K562 (cell line): Measurements from ENCODE around the gene COMP. TPM values are rescaled to one million over a fixed set of nuclear protein-coding genes. Genes with fewer than 3 reads are reported as not detected.

Experiments
- ATAC-seq: fragments of 200-7000 bp; cut with Tn5 transposase; 3 replicates; pipeline ENCODE4 v1.9.1; 2020; ENCODE audit warnings: moderate library complexity
- BruUV-seq: library from RNA; stranded (reverse); fragments of 400-500 nt; replicated peaks from 2 replicates; lab custom pipeline; 2021; lab: Mats Ljungman, UMichigan
- CTCF ChIA-PET: fragments of 300-600 bp; formaldehyde crosslinking; extraction: SDS; loops from one replicate; lab custom pipeline; 2021; ENCODE audit warnings: low intra/inter-chr PET ratio; lab: Yijun Ruan, JAX
- POLR2A ChIA-PET: fragments of 300-600, 350-650 bp; sonication (Branson Sonifier 250); formaldehyde crosslinking; extraction: SDS; loops from one replicate; lab custom pipeline; 2021; ENCODE audit warnings: antibody characterized with exemption, inconsistent platforms; lab: Yijun Ruan, JAX
- DNase-seq, 4 experiments: peaks; one replicate each; pipeline versions ENCODE4 v3.0.0 to v3.0.0-alpha.2; 2011 to 2018; ENCODE audit warnings: low spot score in 3 of 4, mixed read lengths in 3 of 4; ENCODE audit errors: extremely low read depth in 1 of 4
- FAIRE-seq: peaks from 2 replicates; lab custom pipeline; 2011; peaks lifted over from hg19 to GRCh38; lab: Jason Lieb, UNC
- H2AFZ ChIP-seq: 2 replicates; pipeline ENCODE4 v1.6.0; 2011; ENCODE audit warnings: low read depth, low read length, control low read depth, inconsistent platforms
- H3K27ac ChIP-seq: fragments of 200-600 bp; 3 replicates; pipeline ENCODE4 v1.8.0; 2011; ENCODE audit warnings: low read depth, mild to moderate bottlenecking, control low read depth, inconsistent platforms, low read length, moderate library complexity, mixed read lengths; ENCODE audit errors: extremely low read depth
- H3K27me3 ChIP-seq, 2 experiments: fragments of 300-600 bp in 1 of 2; 2 replicates in 1 of 2; 3 replicates in 1 of 2; pipeline versions ENCODE4 v1.6.0 to v1.8.0; 2011; ENCODE audit warnings: inconsistent platforms in 2 of 2, low read length in 2 of 2, mild to moderate bottlenecking in 1 of 2, mixed read lengths in 1 of 2, moderate library complexity in 1 of 2; ENCODE audit not compliant: control insufficient read depth in 2 of 2, insufficient read depth in 2 of 2
- H3K36me3 ChIP-seq: fragments of 300-600 bp; 3 replicates; pipeline ENCODE4 v1.8.0; 2011; ENCODE audit warnings: mild to moderate bottlenecking, low read length, inconsistent platforms; ENCODE audit not compliant: control insufficient read depth, insufficient read depth
- H3K4me1 ChIP-seq, 2 experiments: fragments of 200-600 bp in 1 of 2; replicated peaks in 1 of 2; 2 replicates in 1 of 2; 3 replicates in 1 of 2; pipeline versions ENCODE4 v1.5.1 to v1.8.0; 2011; ENCODE audit warnings: inconsistent platforms in 2 of 2, low read length in 2 of 2, mild to moderate bottlenecking in 1 of 2, mixed read lengths in 1 of 2, moderate library complexity in 1 of 2; ENCODE audit not compliant: control insufficient read depth in 2 of 2, insufficient read depth in 2 of 2
- H3K4me2 ChIP-seq: 2 replicates; pipeline ENCODE4 v1.6.1; 2011; ENCODE audit warnings: low read length, control low read depth, inconsistent platforms, mixed read lengths; ENCODE audit not compliant: insufficient read depth
- H3K4me3 ChIP-seq: fragments of 200-600 bp; sonication (generic), shearing (Covaris generic); 2 replicates; pipeline ENCODE4 v1.5.1; 2016; ENCODE audit warnings: control low read depth, inconsistent platforms
- H3K79me2 ChIP-seq: fragments of 200-600 bp; 3 replicates; pipeline ENCODE4 v1.8.0; 2011; ENCODE audit warnings: low read length, inconsistent platforms; ENCODE audit not compliant: control insufficient read depth, insufficient read depth
- H3K9ac ChIP-seq, 2 experiments: 2 replicates each; pipeline versions ENCODE4 v1.6.0 to v1.6.1; 2011; ENCODE audit warnings: low read depth in 2 of 2, low read length in 2 of 2, control low read depth in 1 of 2, inconsistent platforms in 1 of 2, mild to moderate bottlenecking in 1 of 2, mixed read lengths in 1 of 2; ENCODE audit not compliant: insufficient read depth in 1 of 2
- H3K9me1 ChIP-seq: one replicate; pipeline ENCODE4 v1.6.0; 2011; ENCODE audit warnings: inconsistent platforms, mild to moderate bottlenecking, low read length, moderate library complexity; ENCODE audit not compliant: control insufficient read depth, insufficient read depth
- H3K9me3 ChIP-seq: replicated peaks from 2 replicates; pipeline ENCODE4 v1.5.1; 2011; ENCODE audit warnings: low read depth, low read length, inconsistent platforms; ENCODE audit not compliant: control insufficient read depth, insufficient read depth
- H4K20me1 ChIP-seq: replicated peaks from 2 replicates; pipeline ENCODE4 v1.6.1; 2011; ENCODE audit warnings: low read length, inconsistent platforms, mixed read lengths; ENCODE audit not compliant: control insufficient read depth, insufficient read depth
- BHLHE40 ChIP-seq: IDR thresholded peaks from 2 replicates; pipeline ENCODE4 v1.6.1; 2011; ENCODE audit warnings: low read length, improper control_type of control experiment
- ETV5 ChIP-seq: sonication (generic); formaldehyde crosslinking; IDR thresholded peaks from 2 replicates; pipeline ENCODE4 v1.4.0; 2020; ENCODE audit warnings: low read depth, mild to moderate bottlenecking, missing genetic modification reagents
- FUS ChIP-seq: fragments of 200-400 bp; formaldehyde crosslinking; optimal IDR thresholded peaks from 2 replicates; pipeline ENCODE3; 2017; ENCODE audit warnings: low read depth, low read length
- HDAC6 ChIP-seq: IDR thresholded peaks from 2 replicates; pipeline ENCODE4 v1.6.1; 2012; ENCODE audit warnings: low read depth, mild to moderate bottlenecking, control low read depth, inconsistent platforms, low read length, moderate library complexity
- KAT2B ChIP-seq: IDR thresholded peaks from one replicate; pipeline ENCODE4 v1.6.1; 2012; ENCODE audit warnings: low read depth, mild to moderate bottlenecking, control low read depth, inconsistent platforms, low read length, moderate library complexity
- RFX1 ChIP-seq: fragments of 450-650 bp; IDR thresholded peaks from 2 replicates; pipeline ENCODE4 v1.6.1; 2016; ENCODE audit warnings: mild to moderate bottlenecking, moderate library complexity
- SAFB2 ChIP-seq: fragments of 200-400 bp; formaldehyde crosslinking; IDR thresholded peaks from 2 replicates; pipeline ENCODE4 v1.6.1; 2018; ENCODE audit warnings: borderline replicate concordance, low read length, low read depth, moderate library complexity; ENCODE audit not compliant: severe bottlenecking
- SP1 ChIP-seq: sonication (generic); formaldehyde crosslinking; IDR thresholded peaks from 2 replicates; pipeline ENCODE4 v1.8.1; 2022; ENCODE audit warnings: mild to moderate bottlenecking, missing genetic modification reagents
- WGBS: fragments of 100-300 bp; shearing (Covaris generic); methylation state at CpG from one replicate; pipeline ENCODE4 v1.1.6; 2016; ENCODE audit warnings: low coverage, mixed read lengths; ENCODE audit not compliant: insufficient coverage; ENCODE audit errors: missing lambda C conversion rate; 5-methylcytosine and 5-hydroxymethylcytosine counted together
- in situ Hi-C: fragments of 300-500 bp; cut with MboI; formaldehyde crosslinking; loops from 4 replicates; pipeline ENCODE4 v1.15.0; 2018; ENCODE audit warnings: inconsistent platforms, mixed read lengths
- intact Hi-C: fragments of 100-400 bp; cut with micrococcal nuclease; formaldehyde crosslinking; loops from 2 replicates; pipeline ENCODE4 v1.14.2; 2022
- polyA plus RNA-seq, 8 experiments: library from polyadenylated mRNA; depleted of rRNA in 4 of 8; stranded (reverse) in 5 of 8; unstranded in 3 of 8; fragments of >200 nt; fragmentation: Nextera tagmentation in 2 of 8; fragmentation: Illumina TruSeq in 1 of 8; extraction: Ambion mirVana in 2 of 8; extraction: Trizol in 1 of 8; gene quantifications; 2 replicates each; pipeline versions ENCODE4 v1.2.1 to v1.2.3, GENCODE V29; 2011 to 2014; ENCODE audit warnings: inconsistent platforms in 1 of 8, missing spikeins in 1 of 8
- total RNA-seq, 7 experiments: library from RNA; depleted of rRNA in 6 of 7; stranded (reverse); fragments of >200 nt in 6 of 7; fragmentation: Illumina TruSeq in 2 of 7; extraction: Trizol in 2 of 7; gene quantifications; 2 replicates each; pipeline versions ENCODE4 v1.2.1 to v1.2.3, GENCODE V29; 2011 to 2021; ENCODE audit warnings: low replicate concordance in 1 of 7
- TF ChIP-seq, protein P1 (sequence below), 2 experiments: fragments of 450-650 bp; formaldehyde crosslinking in 1 of 2; IDR thresholded peaks; 2 replicates each; pipeline versions ENCODE4 v1.4.0 to v1.6.1; 2014 to 2020; ENCODE audit warnings: mild to moderate bottlenecking in 2 of 2, borderline replicate concordance in 1 of 2, low read depth in 1 of 2
- TF ChIP-seq, protein P2 (sequence below): fragments of 450-650 bp; IDR thresholded peaks from 2 replicates; pipeline ENCODE4 v1.6.1; 2016; ENCODE audit warnings: borderline replicate concordance

Gene COMP
- total and polyA plus RNA-seq, 9 of the 15 experiments (the other 6 are each of a cell fraction or from before 2014, with no cell fraction given): 0.07 TPM; not detected in 8

DNA sequence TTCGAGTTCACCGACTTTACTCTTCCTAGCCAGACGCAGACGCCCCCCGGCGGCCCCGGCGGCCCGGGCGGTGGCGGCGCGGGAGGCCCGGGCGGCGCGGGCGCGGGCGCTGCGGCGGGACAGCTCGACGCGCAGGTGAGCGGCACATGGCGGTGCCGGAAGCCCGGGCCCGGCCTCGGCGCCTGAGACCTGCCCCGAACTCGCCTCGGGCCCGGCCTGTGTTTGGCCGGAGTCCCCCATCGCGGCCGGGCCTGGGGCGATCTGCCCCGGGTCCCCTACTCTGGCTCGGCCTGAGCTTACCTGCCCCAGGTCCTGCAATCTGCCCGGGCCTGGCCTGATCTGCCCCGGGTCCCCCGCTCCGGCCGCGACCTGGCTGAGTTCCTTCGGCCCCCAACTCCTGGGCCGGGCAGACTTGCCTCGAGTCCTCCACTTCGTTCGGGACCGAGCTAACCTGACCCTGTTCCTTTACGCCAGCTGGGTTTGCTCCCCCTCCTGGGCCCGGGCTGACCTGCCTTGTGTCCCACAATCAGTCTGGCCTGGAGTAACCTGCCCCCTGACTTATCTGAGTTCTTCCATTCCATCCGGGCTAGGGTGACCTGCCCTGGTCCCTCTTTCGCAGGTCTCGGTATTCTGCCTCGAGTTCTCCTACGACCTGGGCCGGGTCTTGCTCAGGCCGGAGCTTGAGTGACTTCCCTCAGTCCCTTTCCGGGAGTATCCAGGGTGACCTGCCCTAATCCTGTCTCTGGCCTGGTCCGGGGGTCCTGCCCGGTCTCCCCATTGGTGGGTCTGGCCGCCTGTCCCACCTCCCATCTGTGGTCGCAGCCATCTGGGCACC, 41.4 kb upstream of the COMP start:
- POLR2A ChIA-PET: interaction anchor here (0.6 to 4.3 kb wide), 12 partner anchors 9 to 1416 kb away, joined by 3 to 34 read pairs (median 4); partner anchors contain the start of gene REX1BD
- peaks cover 16 to 22% of the 10 kb centered on the region in 2 experiments for H3K4me1 ChIP-seq
- peak overlapping the region; percentile 96 for H3K27ac ChIP-seq
- H3K4me2 ChIP-seq: peak overlapping the region; percentile 100
- DNase-seq (peak; percentile 61 to 80 (median 72)), FAIRE-seq (peak; percentile 51), ATAC-seq (peak; percentile 89)
- peak overlapping the region; percentile 92 to 100 for H3K9ac ChIP-seq
- peaks cover 45% of the 10 kb centered on the region for H4K20me1 ChIP-seq
- TSS peak; percentile 36 for BruUV-seq
- H3K9me3 ChIP-seq: no peaks in the 10 kb centered on the region
- peaks cover 6% of the 10 kb centered on the region for H3K9me1 ChIP-seq
- in situ Hi-C loops (no loop called here), intact Hi-C loops (loop anchor here (5.0 kb wide), 1 partner anchor 195 kb away; the partner anchor contains the start of gene KLHL26)
- under 1% methylated on average over 42 of the region's 69 CpGs for WGBS
- CTCF ChIA-PET: interaction anchor here (0.6 to 0.7 kb wide), 2 partner anchors 56 to 237 kb away, joined by 3 to 4 read pairs; no protein-coding TSS in a partner anchor
- peaks cover 40% of the 10 kb centered on the region for H3K36me3 ChIP-seq
- H3K27me3 ChIP-seq: no peaks in the 10 kb centered on the region
- H3K4me3 ChIP-seq: peak overlapping the region; percentile 90
- H3K79me2 ChIP-seq: peaks cover 61% of the 10 kb centered on the region
- H2AFZ ChIP-seq: peak overlapping the region; percentile 69; the same call in 1 of the 2 replicates
- TF ChIP-seq RFX1: no peak
- no peak for TF ChIP-seq KAT2B
- TF ChIP-seq BHLHE40: no peak
- no peak for TF ChIP-seq SAFB2
- peak; percentile 59 for TF ChIP-seq SP1 (CRISPR knock-in tag)
- TF ChIP-seq, protein P1, sequence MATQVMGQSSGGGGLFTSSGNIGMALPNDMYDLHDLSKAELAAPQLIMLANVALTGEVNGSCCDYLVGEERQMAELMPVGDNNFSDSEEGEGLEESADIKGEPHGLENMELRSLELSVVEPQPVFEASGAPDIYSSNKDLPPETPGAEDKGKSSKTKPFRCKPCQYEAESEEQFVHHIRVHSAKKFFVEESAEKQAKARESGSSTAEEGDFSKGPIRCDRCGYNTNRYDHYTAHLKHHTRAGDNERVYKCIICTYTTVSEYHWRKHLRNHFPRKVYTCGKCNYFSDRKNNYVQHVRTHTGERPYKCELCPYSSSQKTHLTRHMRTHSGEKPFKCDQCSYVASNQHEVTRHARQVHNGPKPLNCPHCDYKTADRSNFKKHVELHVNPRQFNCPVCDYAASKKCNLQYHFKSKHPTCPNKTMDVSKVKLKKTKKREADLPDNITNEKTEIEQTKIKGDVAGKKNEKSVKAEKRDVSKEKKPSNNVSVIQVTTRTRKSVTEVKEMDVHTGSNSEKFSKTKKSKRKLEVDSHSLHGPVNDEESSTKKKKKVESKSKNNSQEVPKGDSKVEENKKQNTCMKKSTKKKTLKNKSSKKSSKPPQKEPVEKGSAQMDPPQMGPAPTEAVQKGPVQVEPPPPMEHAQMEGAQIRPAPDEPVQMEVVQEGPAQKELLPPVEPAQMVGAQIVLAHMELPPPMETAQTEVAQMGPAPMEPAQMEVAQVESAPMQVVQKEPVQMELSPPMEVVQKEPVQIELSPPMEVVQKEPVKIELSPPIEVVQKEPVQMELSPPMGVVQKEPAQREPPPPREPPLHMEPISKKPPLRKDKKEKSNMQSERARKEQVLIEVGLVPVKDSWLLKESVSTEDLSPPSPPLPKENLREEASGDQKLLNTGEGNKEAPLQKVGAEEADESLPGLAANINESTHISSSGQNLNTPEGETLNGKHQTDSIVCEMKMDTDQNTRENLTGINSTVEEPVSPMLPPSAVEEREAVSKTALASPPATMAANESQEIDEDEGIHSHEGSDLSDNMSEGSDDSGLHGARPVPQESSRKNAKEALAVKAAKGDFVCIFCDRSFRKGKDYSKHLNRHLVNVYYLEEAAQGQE (IDR thresholded peaks at IDR 0.05; ENCODE audit: borderline replicate concordance): 0 out of 2 replicates have a peak, but pooled peaks have one; percentile 10
- TF ChIP-seq, protein P1 (CRISPR knock-in tag; IDR thresholded peaks at IDR 0.05; ENCODE audit: low read depth): no peak
- TF ChIP-seq, protein P2, sequence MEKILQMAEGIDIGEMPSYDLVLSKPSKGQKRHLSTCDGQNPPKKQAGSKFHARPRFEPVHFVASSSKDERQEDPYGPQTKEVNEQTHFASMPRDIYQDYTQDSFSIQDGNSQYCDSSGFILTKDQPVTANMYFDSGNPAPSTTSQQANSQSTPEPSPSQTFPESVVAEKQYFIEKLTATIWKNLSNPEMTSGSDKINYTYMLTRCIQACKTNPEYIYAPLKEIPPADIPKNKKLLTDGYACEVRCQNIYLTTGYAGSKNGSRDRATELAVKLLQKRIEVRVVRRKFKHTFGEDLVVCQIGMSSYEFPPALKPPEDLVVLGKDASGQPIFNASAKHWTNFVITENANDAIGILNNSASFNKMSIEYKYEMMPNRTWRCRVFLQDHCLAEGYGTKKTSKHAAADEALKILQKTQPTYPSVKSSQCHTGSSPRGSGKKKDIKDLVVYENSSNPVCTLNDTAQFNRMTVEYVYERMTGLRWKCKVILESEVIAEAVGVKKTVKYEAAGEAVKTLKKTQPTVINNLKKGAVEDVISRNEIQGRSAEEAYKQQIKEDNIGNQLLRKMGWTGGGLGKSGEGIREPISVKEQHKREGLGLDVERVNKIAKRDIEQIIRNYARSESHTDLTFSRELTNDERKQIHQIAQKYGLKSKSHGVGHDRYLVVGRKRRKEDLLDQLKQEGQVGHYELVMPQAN: peak; percentile 44; the same call in 1 of the 2 replicates
- no peak for TF ChIP-seq FUS
- TF ChIP-seq ETV5: 0 out of 2 replicates have a peak, but pooled peaks have one; percentile 38
- TF ChIP-seq HDAC6: no peak
